ENCODE results near the gene CERS4.

DNA sequence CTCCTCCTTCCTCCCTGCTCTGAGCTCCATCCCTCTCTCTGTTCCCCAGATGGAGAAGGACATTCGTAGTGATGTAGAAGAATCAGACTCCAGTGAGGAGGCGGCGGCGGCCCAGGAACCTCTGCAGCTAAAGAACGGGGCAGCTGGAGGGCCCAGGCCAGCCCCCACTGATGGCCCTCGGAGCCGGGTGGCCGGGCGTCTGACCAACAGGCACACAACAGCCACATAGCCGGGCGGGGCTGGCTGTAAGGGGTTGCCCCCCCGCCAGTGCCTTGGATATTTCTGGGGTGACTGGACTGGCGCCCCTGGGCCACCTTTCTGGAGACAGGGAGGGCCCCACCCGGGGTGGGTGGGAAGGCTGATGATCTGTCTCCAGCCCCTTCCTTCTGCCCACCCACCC is 52.7 kb downstream of the CERS4 start:
- TF ChIP-seq, protein P1, sequence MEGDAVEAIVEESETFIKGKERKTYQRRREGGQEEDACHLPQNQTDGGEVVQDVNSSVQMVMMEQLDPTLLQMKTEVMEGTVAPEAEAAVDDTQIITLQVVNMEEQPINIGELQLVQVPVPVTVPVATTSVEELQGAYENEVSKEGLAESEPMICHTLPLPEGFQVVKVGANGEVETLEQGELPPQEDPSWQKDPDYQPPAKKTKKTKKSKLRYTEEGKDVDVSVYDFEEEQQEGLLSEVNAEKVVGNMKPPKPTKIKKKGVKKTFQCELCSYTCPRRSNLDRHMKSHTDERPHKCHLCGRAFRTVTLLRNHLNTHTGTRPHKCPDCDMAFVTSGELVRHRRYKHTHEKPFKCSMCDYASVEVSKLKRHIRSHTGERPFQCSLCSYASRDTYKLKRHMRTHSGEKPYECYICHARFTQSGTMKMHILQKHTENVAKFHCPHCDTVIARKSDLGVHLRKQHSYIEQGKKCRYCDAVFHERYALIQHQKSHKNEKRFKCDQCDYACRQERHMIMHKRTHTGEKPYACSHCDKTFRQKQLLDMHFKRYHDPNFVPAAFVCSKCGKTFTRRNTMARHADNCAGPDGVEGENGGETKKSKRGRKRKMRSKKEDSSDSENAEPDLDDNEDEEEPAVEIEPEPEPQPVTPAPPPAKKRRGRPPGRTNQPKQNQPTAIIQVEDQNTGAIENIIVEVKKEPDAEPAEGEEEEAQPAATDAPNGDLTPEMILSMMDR (IDR thresholded peaks at IDR 0.05), result no peak
- no peak for TF ChIP-seq POLR2A (IDR thresholded peaks at IDR 0.05)
- no peak for TF ChIP-seq EP300 (IDR thresholded peaks at IDR 0.05)
